ENCODE results near the gene ACAD8. TPM values are rescaled to one million over a fixed set of nuclear protein-coding genes. Genes with fewer than 3 reads are reported as not detected.

ACAD8 gene
- total RNA-seq, result 10 to 100 TPM; 23.2 to 48.2 (median 38.9) TPM
- polyA plus RNA-seq, result 10 to 100 TPM; 21.0 to 37.1 TPM
- long read RNA-seq, donor 1, transcript ACAD8-201 (11 exons, 2,249 nt), result major isoform, 118 of 153 reads
- long read RNA-seq, donor 1, partial matches to known transcripts, result 9 of 153 reads
- long read RNA-seq, donor 1, other reads (novel, unspliced or antisense), result 26 of 153 reads
- long read RNA-seq, donor 2, transcript ACAD8-201 (11 exons, 2,249 nt), result major isoform, 330 of 396 reads
- long read RNA-seq, donor 2, partial matches to known transcripts, result 21 of 396 reads
- long read RNA-seq, donor 2, other reads (novel, unspliced or antisense), result 45 of 396 reads
- long read RNA-seq, donor 3, transcript ACAD8-201 (11 exons, 2,249 nt), result major isoform, 49 of 73 reads
- long read RNA-seq, donor 3, partial matches to known transcripts, result 7 of 73 reads
- long read RNA-seq, donor 3, other reads (novel, unspliced or antisense), result 16 of 73 reads

GRCh38 chr11:134253188-134253993 lies at the start of gene ACAD8, which contains the start of gene THYN1:
Gene ACAD8, plus strand, starts transcription at chr11:134253568. Its CDS starts 33 bp downstream, at chr11:134253601.
Gene THYN1, minus strand, starts transcription at chr11:134253352. Its CDS starts 470 bp downstream, at chr11:134252882.
- Histone ChIP-seq H3K36me3 (peaks cover 0 to 48% (median 39%) of the 10 kb centered on the region in 9 donors), H3K4me3 (peak within 1 kb of the TSS; percentile 78 to 97 (median 88)), H3K27ac (peak within 1 kb of the TSS in 11 of 12 donors; percentile 64 to 85 (median 78)), H3K27me3 (no peaks in the 10 kb centered on the region), H3K4me1 (peaks cover 4 to 33% (median 21%) of the 10 kb centered on the region in 12 donors), H3K9me3 (no peaks in the 10 kb centered on the region)
- intact Hi-C loops (cut with DNase I), result loop anchor here in 3 of 10 donors (1.0 to 2.0 kb wide), 2 partner anchors 29 kb away; partner anchors contain the start of gene VPS26B (in 3 of the 3)
- 0% methylated on average over 32 to 70 of the region's 70 CpGs for WGBS, 4 donors
- DNase-seq (peak; percentile 98), ATAC-seq (peak; percentile 100)
- peak in 1 of 2 donors; percentile 84 for TF ChIP-seq POLR2A (IDR thresholded peaks at IDR 0.05)
- TF ChIP-seq, protein P1, sequence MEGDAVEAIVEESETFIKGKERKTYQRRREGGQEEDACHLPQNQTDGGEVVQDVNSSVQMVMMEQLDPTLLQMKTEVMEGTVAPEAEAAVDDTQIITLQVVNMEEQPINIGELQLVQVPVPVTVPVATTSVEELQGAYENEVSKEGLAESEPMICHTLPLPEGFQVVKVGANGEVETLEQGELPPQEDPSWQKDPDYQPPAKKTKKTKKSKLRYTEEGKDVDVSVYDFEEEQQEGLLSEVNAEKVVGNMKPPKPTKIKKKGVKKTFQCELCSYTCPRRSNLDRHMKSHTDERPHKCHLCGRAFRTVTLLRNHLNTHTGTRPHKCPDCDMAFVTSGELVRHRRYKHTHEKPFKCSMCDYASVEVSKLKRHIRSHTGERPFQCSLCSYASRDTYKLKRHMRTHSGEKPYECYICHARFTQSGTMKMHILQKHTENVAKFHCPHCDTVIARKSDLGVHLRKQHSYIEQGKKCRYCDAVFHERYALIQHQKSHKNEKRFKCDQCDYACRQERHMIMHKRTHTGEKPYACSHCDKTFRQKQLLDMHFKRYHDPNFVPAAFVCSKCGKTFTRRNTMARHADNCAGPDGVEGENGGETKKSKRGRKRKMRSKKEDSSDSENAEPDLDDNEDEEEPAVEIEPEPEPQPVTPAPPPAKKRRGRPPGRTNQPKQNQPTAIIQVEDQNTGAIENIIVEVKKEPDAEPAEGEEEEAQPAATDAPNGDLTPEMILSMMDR (IDR thresholded peaks at IDR 0.05), result peak in 11 of 12 donors; percentile 19 to 61 (median 46)

DNA sequence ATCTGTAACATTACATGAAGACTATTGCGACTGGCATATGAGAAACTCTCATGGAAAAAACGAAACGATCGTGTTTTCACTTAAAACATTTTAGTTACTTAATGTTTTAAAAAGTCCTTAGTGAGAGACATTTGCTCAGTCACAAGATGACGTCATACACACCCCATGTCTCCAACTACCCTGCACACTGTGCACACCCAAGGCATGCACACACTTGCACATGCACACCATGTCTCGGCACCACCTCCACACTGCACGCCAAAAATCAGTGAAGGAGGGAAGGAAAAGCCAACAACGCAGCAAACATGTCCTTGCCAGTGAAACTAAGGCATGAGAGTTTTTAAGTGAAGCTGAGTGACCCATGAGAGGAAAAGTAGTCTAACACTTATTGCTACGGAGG lies 47.6 kb upstream of the ACAD8 start:
- H3K36me3 ChIP-seq, result peaks cover 0 to 94% (median 85%) of the 10 kb centered on the region in 9 donors
- no peaks in the 10 kb centered on the region for H3K4me1 ChIP-seq
- ATAC-seq (no peak), DNase-seq (no peak)
- intact Hi-C loops (cut with DNase I), result no loop called here
- TF ChIP-seq, protein P1 (IDR thresholded peaks at IDR 0.05), result no peak
- TF ChIP-seq POLR2A (IDR thresholded peaks at IDR 0.05), result no peak
- WGBS, 4 donors, result 96% methylated on average over 9 of the region's 9 CpGs
- no peak overlapping the region for H3K4me3 ChIP-seq
- H3K9me3 ChIP-seq, result no peaks in the 10 kb centered on the region
- no peak overlapping the region for H3K27ac ChIP-seq
- H3K27me3 ChIP-seq, result no peaks in the 10 kb centered on the region

DNA sequence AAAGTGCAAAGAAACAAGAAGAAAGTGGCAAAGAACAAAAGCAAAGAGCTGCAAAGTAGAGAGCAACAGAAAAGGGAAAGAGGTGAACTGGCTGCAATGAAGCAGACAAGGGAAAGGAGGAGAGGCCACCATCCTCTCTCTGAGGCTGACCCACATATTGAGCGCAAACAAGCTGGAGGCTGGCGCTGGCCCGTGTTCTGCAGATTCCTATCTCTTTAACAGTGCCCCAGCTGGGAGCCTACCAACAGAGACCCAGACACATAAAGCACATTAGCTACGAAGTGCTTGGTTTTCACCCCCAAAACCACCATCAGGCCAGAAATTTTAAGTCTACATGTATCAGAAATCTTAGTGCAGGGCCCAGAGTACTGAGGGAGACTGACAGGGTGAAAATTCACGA lies 47.2 kb upstream of the ACAD8 start:
- Histone ChIP-seq H3K4me1 (no peaks in the 10 kb centered on the region), H3K27me3 (no peaks in the 10 kb centered on the region), H3K27ac (no peak overlapping the region), H3K9me3 (no peaks in the 10 kb centered on the region), H3K36me3 (peaks cover 0 to 90% (median 83%) of the 10 kb centered on the region in 9 donors), H3K4me3 (no peak overlapping the region)
- ATAC-seq, result no peak
- 93 to 96% (median 94%) methylated on average over 5 of the region's 5 CpGs for WGBS, 4 donors
- intact Hi-C loops (cut with DNase I), result no loop called here
- no peak for TF ChIP-seq POLR2A (IDR thresholded peaks at IDR 0.05)
- TF ChIP-seq, protein P1 (IDR thresholded peaks at IDR 0.05), result no peak
- no peak for DNase-seq
